Parathyroid adenoma (tissue), 2 donors: ENCODE data around the gene GRID1.

ENCODE experiments used
- H2AFZ ChIP-seq: fragments of 300-600 bp; sonication (generic); one replicate; pipeline ENCODE4 v1.7.0; 2017; ENCODE audit warnings: antibody characterized with exemption, mild to moderate bottlenecking
- H3K27ac ChIP-seq: fragments of 300-600 bp; sonication (generic); one replicate; pipeline ENCODE4 v1.7.0; 2017
- H3K27me3 ChIP-seq: fragments of 300-600 bp; sonication (generic); one replicate; pipeline ENCODE4 v1.7.0; 2017; ENCODE audit warnings: low read length; ENCODE audit not compliant: control insufficient read depth, insufficient read depth
- H3K36me3 ChIP-seq: fragments of 300-600 bp; sonication (generic); one replicate; pipeline ENCODE4 v1.7.0; 2017; ENCODE audit warnings: low read length; ENCODE audit not compliant: control insufficient read depth, insufficient read depth
- H3K4me1 ChIP-seq: fragments of 300-600 bp; sonication (generic); one replicate; pipeline ENCODE4 v1.7.0; 2017; ENCODE audit warnings: control low read depth
- H3K4me2 ChIP-seq: fragments of 300-600 bp; sonication (generic); one replicate; pipeline ENCODE4 v1.7.0; 2017; ENCODE audit warnings: low read length
- H3K4me3 ChIP-seq: fragments of 300-600 bp; sonication (generic); one replicate; pipeline ENCODE4 v1.7.0; 2017; ENCODE audit warnings: low read depth, low read length
- H3K79me2 ChIP-seq: fragments of 300-600 bp; sonication (generic); one replicate; pipeline ENCODE4 v1.7.0; 2017; ENCODE audit warnings: control low read depth
- H3K9ac ChIP-seq: fragments of 300-600 bp; sonication (generic); one replicate; pipeline ENCODE4 v1.7.0; 2017; ENCODE audit warnings: mild to moderate bottlenecking
- H3K9me3 ChIP-seq: fragments of 300-600 bp; sonication (generic); one replicate; pipeline ENCODE4 v1.7.0; 2017; ENCODE audit warnings: low read length; ENCODE audit not compliant: control insufficient read depth
- TF ChIP-seq, protein P1 (sequence below): fragments of 300-600 bp; sonication (generic); IDR thresholded peaks from one replicate; pipeline ENCODE4 v1.7.0; 2017; ENCODE audit warnings: antibody characterized with exemption, mild to moderate bottlenecking
- donor health status: primary hyperparathyroidism.

The GRID1 gene

DNA sequence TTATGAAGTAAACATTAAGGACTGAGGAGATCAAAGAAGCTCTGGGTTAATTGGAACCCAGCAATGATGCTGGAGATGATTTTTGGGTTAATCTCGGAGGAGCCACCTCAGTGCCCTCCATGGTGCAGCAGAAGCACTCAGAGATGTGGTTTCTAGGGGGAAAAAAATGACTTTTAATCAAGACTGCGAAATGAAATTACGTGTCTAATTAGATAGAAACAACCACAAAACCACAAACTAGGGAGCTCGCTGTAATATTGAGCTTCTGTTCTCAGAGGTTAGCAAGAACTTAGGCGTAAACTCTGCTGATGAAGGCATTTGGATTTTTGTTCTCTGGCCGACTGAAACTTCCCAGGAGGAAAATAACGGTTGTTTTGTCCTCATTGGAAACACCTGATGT lies 319.0 kb downstream of the GRID1 start:
- Histone ChIP-seq H3K27ac (no peak overlapping the region), H3K27me3 (no peaks in the 10 kb centered on the region), H2AFZ (no peak overlapping the region), H3K4me3 (no peak overlapping the region), H3K36me3 (no peaks in the 10 kb centered on the region), H3K4me2 (no peak overlapping the region), H3K79me2 (no peaks in the 10 kb centered on the region), H3K4me1 (no peaks in the 10 kb centered on the region), H3K9ac (no peak overlapping the region), H3K9me3 (no peaks in the 10 kb centered on the region)
- TF ChIP-seq, protein P1, sequence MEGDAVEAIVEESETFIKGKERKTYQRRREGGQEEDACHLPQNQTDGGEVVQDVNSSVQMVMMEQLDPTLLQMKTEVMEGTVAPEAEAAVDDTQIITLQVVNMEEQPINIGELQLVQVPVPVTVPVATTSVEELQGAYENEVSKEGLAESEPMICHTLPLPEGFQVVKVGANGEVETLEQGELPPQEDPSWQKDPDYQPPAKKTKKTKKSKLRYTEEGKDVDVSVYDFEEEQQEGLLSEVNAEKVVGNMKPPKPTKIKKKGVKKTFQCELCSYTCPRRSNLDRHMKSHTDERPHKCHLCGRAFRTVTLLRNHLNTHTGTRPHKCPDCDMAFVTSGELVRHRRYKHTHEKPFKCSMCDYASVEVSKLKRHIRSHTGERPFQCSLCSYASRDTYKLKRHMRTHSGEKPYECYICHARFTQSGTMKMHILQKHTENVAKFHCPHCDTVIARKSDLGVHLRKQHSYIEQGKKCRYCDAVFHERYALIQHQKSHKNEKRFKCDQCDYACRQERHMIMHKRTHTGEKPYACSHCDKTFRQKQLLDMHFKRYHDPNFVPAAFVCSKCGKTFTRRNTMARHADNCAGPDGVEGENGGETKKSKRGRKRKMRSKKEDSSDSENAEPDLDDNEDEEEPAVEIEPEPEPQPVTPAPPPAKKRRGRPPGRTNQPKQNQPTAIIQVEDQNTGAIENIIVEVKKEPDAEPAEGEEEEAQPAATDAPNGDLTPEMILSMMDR = no peak

DNA sequence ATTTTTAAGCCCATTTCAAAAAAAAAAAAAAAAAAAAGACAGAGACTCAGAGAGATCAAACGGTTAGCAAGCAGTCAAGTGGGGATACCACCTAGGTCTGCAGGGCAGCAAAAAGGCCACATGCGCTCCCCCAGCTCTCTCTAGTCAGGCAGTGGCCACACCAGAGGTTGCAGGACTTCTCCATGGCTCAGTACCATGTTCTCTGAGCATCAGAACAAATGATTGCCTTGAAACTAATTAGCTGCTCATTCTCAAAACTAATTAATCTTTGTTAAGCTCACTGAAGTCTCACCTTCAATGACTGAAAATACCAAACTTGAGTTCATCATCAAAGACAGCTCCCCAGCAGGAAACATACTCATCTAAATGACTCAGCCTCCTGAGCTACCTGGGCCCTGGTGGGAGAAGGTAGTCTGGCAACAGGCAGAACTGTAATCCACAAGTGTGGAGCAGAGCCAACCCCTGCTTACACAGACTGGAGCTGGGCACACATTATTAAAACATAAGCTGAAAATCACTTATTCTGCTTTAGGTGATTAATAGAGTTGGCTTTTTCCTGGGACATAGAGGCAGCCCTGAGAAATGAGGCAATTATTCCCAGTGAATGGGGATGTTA lies 319.6 kb downstream of the GRID1 start:
- Histone ChIP-seq H3K9ac (no peak overlapping the region), H3K4me3 (no peak overlapping the region)

DNA sequence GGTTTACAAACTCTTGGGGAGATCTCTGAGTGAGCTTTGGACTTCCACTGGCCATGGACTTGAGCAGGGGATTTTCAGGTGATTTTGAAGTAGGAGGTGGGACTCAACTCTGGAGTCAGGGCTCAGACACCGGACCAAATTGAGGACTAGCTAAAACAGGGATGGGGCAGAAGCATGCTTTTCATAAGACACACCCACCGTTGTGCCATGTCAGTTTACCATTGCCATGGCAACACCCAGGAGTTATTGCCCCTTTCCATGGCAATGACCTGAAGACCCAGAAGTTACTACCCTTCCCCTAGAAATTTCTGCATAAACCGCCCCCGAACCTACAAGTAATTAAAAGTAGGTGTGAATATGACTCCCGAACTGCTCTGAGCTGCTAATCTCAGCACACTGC lies 320.7 kb downstream of the GRID1 start:
- no peak overlapping the region for H3K4me3 ChIP-seq
- no peaks in the 10 kb centered on the region for H3K79me2 ChIP-seq
- TF ChIP-seq, protein P1 = no peak
- no peaks in the 10 kb centered on the region for H3K36me3 ChIP-seq
- H2AFZ ChIP-seq = no peak overlapping the region
- no peaks in the 10 kb centered on the region for H3K4me1 ChIP-seq
- H3K4me2 ChIP-seq = no peak overlapping the region
- H3K9me3 ChIP-seq = no peaks in the 10 kb centered on the region
- H3K27me3 ChIP-seq = no peaks in the 10 kb centered on the region
- H3K9ac ChIP-seq = no peak overlapping the region
- no peak overlapping the region for H3K27ac ChIP-seq

More for the DNA sequence above, 319.6 kb downstream of the GRID1 start:
- Histone ChIP-seq H3K27me3 (no peaks in the 10 kb centered on the region), H3K4me2 (no peak overlapping the region), H3K79me2 (no peaks in the 10 kb centered on the region), H3K27ac (no peak overlapping the region), H2AFZ (no peak overlapping the region), H3K9me3 (no peaks in the 10 kb centered on the region), H3K4me1 (no peaks in the 10 kb centered on the region), H3K36me3 (no peaks in the 10 kb centered on the region)
- TF ChIP-seq, protein P1 = no peak

DNA sequence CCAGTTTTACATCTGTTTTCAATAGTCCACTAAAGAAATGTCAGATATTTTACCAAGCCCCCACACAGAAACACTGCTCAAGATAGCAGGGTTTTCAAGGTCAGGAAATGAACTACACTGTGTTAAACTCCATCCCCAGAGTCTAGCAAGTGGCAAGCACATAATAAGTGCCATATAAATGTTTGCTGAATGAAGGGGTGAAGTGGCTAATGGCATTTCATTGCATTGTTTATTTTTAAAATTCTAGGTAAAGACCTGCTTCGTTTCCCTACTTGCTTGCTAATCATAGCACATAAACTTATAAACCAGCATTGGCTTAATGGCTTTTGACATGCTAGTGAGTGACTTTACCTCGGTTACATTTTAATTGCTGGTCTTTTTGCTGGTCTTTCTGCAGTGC lies 322.6 kb downstream of the GRID1 start:
- Histone ChIP-seq H2AFZ (no peak overlapping the region), H3K4me2 (no peak overlapping the region), H3K27ac (no peak overlapping the region), H3K4me3 (no peak overlapping the region), H3K36me3 (no peaks in the 10 kb centered on the region), H3K9me3 (no peaks in the 10 kb centered on the region), H3K4me1 (no peaks in the 10 kb centered on the region), H3K79me2 (no peaks in the 10 kb centered on the region), H3K27me3 (no peaks in the 10 kb centered on the region), H3K9ac (no peak overlapping the region)
- TF ChIP-seq, protein P1 = no peak

DNA sequence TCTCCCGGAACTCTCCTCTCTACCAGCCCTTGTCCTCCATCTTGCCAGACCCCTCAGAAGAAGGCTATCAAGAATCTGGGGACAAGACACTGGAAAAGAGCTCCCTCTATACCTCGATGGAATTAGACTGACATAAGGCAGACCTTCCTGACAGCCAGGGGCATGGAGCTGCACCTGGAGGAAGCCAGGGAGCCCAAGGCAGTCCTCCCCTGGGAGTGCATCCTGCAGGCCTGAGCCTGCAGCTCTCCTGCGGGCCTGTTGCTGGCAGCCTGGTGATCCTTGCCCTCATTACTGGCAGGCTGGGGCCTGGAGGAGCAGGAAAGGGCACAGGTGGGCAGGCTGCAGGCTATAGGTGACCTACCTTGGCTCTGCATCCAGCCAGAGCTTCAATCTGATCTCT lies 323.4 kb downstream of the GRID1 start:
- Histone ChIP-seq H3K9ac (no peak overlapping the region), H3K36me3 (no peaks in the 10 kb centered on the region), H3K79me2 (no peaks in the 10 kb centered on the region), H3K4me1 (no peaks in the 10 kb centered on the region), H2AFZ (no peak overlapping the region), H3K27me3 (no peaks in the 10 kb centered on the region), H3K27ac (no peak overlapping the region), H3K4me3 (no peak overlapping the region), H3K9me3 (no peaks in the 10 kb centered on the region), H3K4me2 (no peak overlapping the region)
- TF ChIP-seq, protein P1 = no peak
